ENCODE measurements around the gene MEA1.

MEA1 gene

GRCh38 chr6:42970871-42971612 lies 42.7 kb downstream of the MEA1 start:
- no peak overlapping the region for H3K4me3 ChIP-seq (ENCODE audit: low read length)
- DNase-seq (ENCODE audit: low read depth) = no peak

GRCh38 chr6:42969934-42970333 lies 43.8 kb downstream of the MEA1 start:
- no peak for TF ChIP-seq CTCF (conservative IDR thresholded peaks at IDR 0.05; ENCODE audit: low read length)

More at GRCh38 chr6:42970871-42971612, 42.7 kb downstream of the MEA1 start:
- TF ChIP-seq CTCF (conservative IDR thresholded peaks at IDR 0.05; ENCODE audit: low read length) = no peak

GRCh38 chr6:42969431-42969830 lies 44.3 kb downstream of the MEA1 start:
- no peak overlapping the region for H3K4me3 ChIP-seq (ENCODE audit: low read length)
- no peak for TF ChIP-seq CTCF (conservative IDR thresholded peaks at IDR 0.05; ENCODE audit: low read length)
- no peak for DNase-seq (ENCODE audit: low read depth)

More at GRCh38 chr6:42969934-42970333, 43.8 kb downstream of the MEA1 start:
- DNase-seq (ENCODE audit: low read depth) = no peak
- H3K4me3 ChIP-seq (ENCODE audit: low read length) = no peak overlapping the region

GRCh38 chr6:42968783-42969182 lies 45.0 kb downstream of the MEA1 start:
- no peak for TF ChIP-seq CTCF (conservative IDR thresholded peaks at IDR 0.05; ENCODE audit: low read length)
- DNase-seq (ENCODE audit: low read depth) = no peak

GRCh38 chr6:42968126-42968701 lies 45.5 kb downstream of the MEA1 start:
- no peak for TF ChIP-seq CTCF (conservative IDR thresholded peaks at IDR 0.05; ENCODE audit: low read length)
- DNase-seq (ENCODE audit: low read depth) = no peak
- H3K4me3 ChIP-seq (ENCODE audit: low read length) = no peak overlapping the region

More at GRCh38 chr6:42968783-42969182, 45.0 kb downstream of the MEA1 start:
- H3K4me3 ChIP-seq (ENCODE audit: low read length) = no peak overlapping the region

GRCh38 chr6:42967228-42967627 lies 46.5 kb downstream of the MEA1 start:
- TF ChIP-seq CTCF (conservative IDR thresholded peaks at IDR 0.05; ENCODE audit: low read length) = no peak

GRCh38 chr6:42966571-42966970 lies 47.2 kb downstream of the MEA1 start:
- TF ChIP-seq CTCF (conservative IDR thresholded peaks at IDR 0.05; ENCODE audit: low read length) = no peak
- H3K4me3 ChIP-seq (ENCODE audit: low read length) = no peak overlapping the region
- no peak for DNase-seq (ENCODE audit: low read depth)

More at GRCh38 chr6:42967228-42967627, 46.5 kb downstream of the MEA1 start:
- H3K4me3 ChIP-seq (ENCODE audit: low read length) = no peak overlapping the region
- no peak for DNase-seq (ENCODE audit: low read depth)

All from AG10803 (cell line).